K562 (cell line): ENCODE measurements around the gene ACTN4. TPM values are rescaled to one million over a fixed set of nuclear protein-coding genes. Genes with fewer than 3 reads are reported as not detected.

Experiments used
- ARHGAP35 ChIP-seq: fragments of 450-650 bp; IDR thresholded peaks from 2 replicates; pipeline ENCODE4 v1.6.1; 2018; ENCODE audit not compliant: partially characterized antibody
- BCL6 ChIP-seq: fragments of 250-450 bp; sonication (Bioruptor Pico); IDR thresholded peaks from 2 replicates; pipeline ENCODE4 v1.4.0; 2020
- BRCA1 ChIP-seq, 2 experiments: fragments of 450-650 bp in 1 of 2; sonication (generic) in 1 of 2; formaldehyde crosslinking in 1 of 2; IDR thresholded peaks; 2 replicates each; pipeline versions ENCODE4 v1.5.0 to v1.6.1; 2017 to 2020; ENCODE audit warnings: mild to moderate bottlenecking in 1 of 2, missing genetic modification reagents in 1 of 2
- CBX1 ChIP-seq: sonication (generic); IDR thresholded peaks from 2 replicates; pipeline ENCODE4 v1.6.1; 2016; ENCODE audit warnings: antibody characterized with exemption, low read depth, mild to moderate bottlenecking
- CCAR2 ChIP-seq: fragments of 200-400 bp; formaldehyde crosslinking; IDR thresholded peaks from 2 replicates; pipeline ENCODE4 v1.6.1; 2017; ENCODE audit warnings: mild to moderate bottlenecking, low read depth, low read length
- CEBPB ChIP-seq: fragments of 450-650 bp; IDR thresholded peaks from 2 replicates; pipeline ENCODE4 v1.6.1; 2016; ENCODE audit warnings: missing genetic modification characterization, missing compliant biosample characterization
- CEBPG ChIP-seq, 3 experiments: fragments of 200-800 bp in 1 of 3; sonication (Bioruptor generic) in 1 of 3; sonication (generic) in 1 of 3; formaldehyde crosslinking in 1 of 3; IDR thresholded peaks in 2 of 3; conservative IDR thresholded peaks in 1 of 3; 2 replicates each; pipeline versions ENCODE4 v1.6.1 to v1.8.0; 2016 to 2022; ENCODE audit warnings: missing compliant biosample characterization in 2 of 3, missing genetic modification characterization in 2 of 3, mild to moderate bottlenecking in 1 of 3, missing genetic modification reagents in 1 of 3
- E2F4 ChIP-seq: sonication (generic); formaldehyde crosslinking; IDR thresholded peaks from 2 replicates; pipeline ENCODE4 v1.8.0; 2022; ENCODE audit warnings: mild to moderate bottlenecking, low read depth, missing genetic modification reagents
- EP300 ChIP-seq: IDR thresholded peaks from 2 replicates; pipeline ENCODE4 v1.6.1; 2012; ENCODE audit warnings: low read length, improper control_type of control experiment
- FOS ChIP-seq: IDR thresholded peaks from 3 replicates; pipeline ENCODE4 v1.6.1; 2011; ENCODE audit not compliant: insufficient read length; ENCODE audit errors: extremely low read depth
- HNRNPL ChIP-seq: fragments of 200-400 bp; formaldehyde crosslinking; IDR thresholded peaks from 2 replicates; pipeline ENCODE4 v1.6.1; 2017; ENCODE audit warnings: low read depth, mild to moderate bottlenecking, low read length
- ID3 ChIP-seq, 2 experiments: fragments of 250-450 bp in 1 of 2; fragments of 450-650 bp in 1 of 2; sonication (Bioruptor Pico) in 1 of 2; IDR thresholded peaks; 2 replicates each; pipeline versions ENCODE4 v1.6.1 to v1.8.0; 2016 to 2021; ENCODE audit warnings: mild to moderate bottlenecking in 2 of 2, moderate library complexity in 2 of 2, missing compliant biosample characterization in 1 of 2, missing genetic modification characterization in 1 of 2
- IRF9 ChIP-seq: fragments of 450-650 bp; IDR thresholded peaks from 2 replicates; pipeline ENCODE4 v1.6.1; 2016; ENCODE audit warnings: missing biosample characterization, missing genetic modification characterization
- LEF1 ChIP-seq: fragments of 450-650 bp; IDR thresholded peaks from 2 replicates; pipeline ENCODE4 v1.6.1; 2016; ENCODE audit warnings: mild to moderate bottlenecking
- MLLT1 ChIP-seq, 2 experiments: fragments of 450-650 bp; IDR thresholded peaks; 2 replicates each; pipeline ENCODE4 v1.6.1; 2016
- NBN ChIP-seq: fragments of 450-650 bp; IDR thresholded peaks from 2 replicates; pipeline ENCODE4 v1.6.1; 2016; ENCODE audit warnings: low read depth, mild to moderate bottlenecking
- NR0B1 ChIP-seq: fragments of 450-650 bp; IDR thresholded peaks from one replicate; pipeline ENCODE4 v1.6.1; 2018; ENCODE audit warnings: mild to moderate bottlenecking, moderate library complexity; ENCODE audit not compliant: partially characterized antibody
- NUFIP1 ChIP-seq: fragments of 450-650 bp; IDR thresholded peaks from 2 replicates; pipeline ENCODE4 v1.6.1; 2018; ENCODE audit not compliant: partially characterized antibody
- PRMT5 ChIP-seq: sonication (generic); formaldehyde crosslinking; IDR thresholded peaks from 2 replicates; pipeline ENCODE4 v1.5.0; 2020; ENCODE audit warnings: missing genetic modification reagents
- RCOR1 ChIP-seq, 2 experiments: IDR thresholded peaks; 2 replicates each; pipeline ENCODE4 v1.6.1; 2012; ENCODE audit warnings: low read depth in 2 of 2, low read length in 2 of 2, borderline replicate concordance in 1 of 2, improper control_type of control experiment in 1 of 2
- SRSF7 ChIP-seq: fragments of 200-400 bp; formaldehyde crosslinking; optimal IDR thresholded peaks from 2 replicates; pipeline ENCODE3; 2017; ENCODE audit warnings: mild to moderate bottlenecking, low read depth, low read length
- TRIM28 ChIP-seq: fragments of 450-650 bp; IDR thresholded peaks from 2 replicates; pipeline ENCODE4 v1.6.1; 2017
- ZEB2 ChIP-seq: fragments of 450-650 bp; IDR thresholded peaks from 2 replicates; pipeline ENCODE4 v1.6.1; 2016
- ZNF76 ChIP-seq: fragments of 250-450 bp; sonication (Bioruptor Pico); IDR thresholded peaks from 2 replicates; pipeline ENCODE4 v1.4.0; 2020; ENCODE audit warnings: mild to moderate bottlenecking, moderate library complexity, borderline replicate concordance
- ZNF766 ChIP-seq: fragments of 200-800 bp; sonication (Bioruptor generic); conservative IDR thresholded peaks from 2 replicates; pipeline ENCODE4 v1.6.1; 2016; ENCODE audit warnings: missing genetic modification characterization, missing compliant biosample characterization
- polyA plus RNA-seq, 8 experiments: library from polyadenylated mRNA; depleted of rRNA in 4 of 8; stranded (reverse) in 5 of 8; unstranded in 3 of 8; fragments of >200 nt; fragmentation: Nextera tagmentation in 2 of 8; fragmentation: Illumina TruSeq in 1 of 8; extraction: Ambion mirVana in 2 of 8; extraction: Trizol in 1 of 8; gene quantifications; 2 replicates each; pipeline versions ENCODE4 v1.2.1 to v1.2.3, GENCODE V29; 2011 to 2014; ENCODE audit warnings: inconsistent platforms in 1 of 8, missing spikeins in 1 of 8
- total RNA-seq, 7 experiments: library from RNA; depleted of rRNA in 6 of 7; stranded (reverse); fragments of >200 nt in 6 of 7; fragmentation: Illumina TruSeq in 2 of 7; extraction: Trizol in 2 of 7; gene quantifications; 2 replicates each; pipeline versions ENCODE4 v1.2.1 to v1.2.3, GENCODE V29; 2011 to 2021; ENCODE audit warnings: low replicate concordance in 1 of 7

The ACTN4 gene
- total and polyA plus RNA-seq, 9 of the 15 experiments (the other 6 are each of a cell fraction or from before 2014, with no cell fraction given), result 3.1 to 385 (median 125) TPM

- no peak for TF ChIP-seq CEBPG (CRISPR knock-in tag; IDR thresholded peaks at IDR 0.05)
- 0 out of 4 replicates have a peak, but pooled peaks of 1 of the 2 experiments have one; percentile 36 for TF ChIP-seq CEBPG (tag; conservative IDR thresholded peaks at IDR 0.05 in 1 of 2, IDR thresholded peaks at IDR 0.05 in 1 of 2)
- TF ChIP-seq NUFIP1, result no peak
- TF ChIP-seq HNRNPL, result no peak
- TF ChIP-seq BRCA1 (IDR thresholded peaks at IDR 0.05), result no peak
- no peak for TF ChIP-seq BRCA1 (CRISPR knock-in tag; IDR thresholded peaks at IDR 0.05)
- TF ChIP-seq BCL6 (CRISPR knock-in tag), result no peak
- TF ChIP-seq E2F4 (CRISPR knock-in tag), result no peak
- TF ChIP-seq SRSF7, result no peak
- TF ChIP-seq IRF9 (tag), result no peak
- no peak for TF ChIP-seq FOS
- no peak for TF ChIP-seq NR0B1
- TF ChIP-seq MLLT1 (IDR thresholded peaks at IDR 0.05), result no peak
- TF ChIP-seq ARHGAP35, result no peak
- TF ChIP-seq NBN, result no peak
- TF ChIP-seq EP300, result no peak
- peak; percentile 51; the same call in 1 of the 2 replicates for TF ChIP-seq ZEB2
- TF ChIP-seq ID3 (CRISPR knock-in tag; IDR thresholded peaks at IDR 0.05), result no peak
- TF ChIP-seq ID3 (tag; IDR thresholded peaks at IDR 0.05), result no peak
- TF ChIP-seq CBX1, result no peak
- TF ChIP-seq TRIM28, result no peak
- peak; percentile 59 for TF ChIP-seq CEBPB (tag)
- TF ChIP-seq CCAR2, result no peak
- 0 out of 2 replicates have a peak, but pooled peaks have one; percentile 24 for TF ChIP-seq LEF1
- TF ChIP-seq ZNF766 (CRISPR knock-in tag), result no peak; the same call in none of the 2 replicates
- TF ChIP-seq PRMT5, result no peak
- TF ChIP-seq ZNF76, result no peak
- TF ChIP-seq RCOR1 (IDR thresholded peaks at IDR 0.05; ENCODE audit: borderline replicate concordance in 1 of 2, low read depth in 2 of 2, low read length in 2 of 2), result peak in 1 of 2 experiments; percentile 79; a peak in 2 of 4 replicates
Measured at GRCh38 chr19:38781058-38781457, 133.6 kb downstream of the ACTN4 start (continued).
